Fibroblast of mammary gland (primary cell): Measurements from ENCODE around the gene TRIOBP.

Experiments used
- DNase-seq: peaks from one replicate; pipeline ENCODE4 v3.0.0-alpha.2; 2010; ENCODE audit warnings: low read depth
- H3K4me3 ChIP-seq: 2 replicates; pipeline ENCODE4 v1.5.1; 2011; ENCODE audit warnings: low read depth, mild to moderate bottlenecking, low read length, moderate library complexity; ENCODE audit not compliant: control insufficient read depth
- CTCF ChIP-seq: conservative IDR thresholded peaks from 2 replicates; pipeline ENCODE4 v1.5.1; 2011; ENCODE audit warnings: low read depth, low read length, inconsistent platforms; ENCODE audit not compliant: control insufficient read depth, insufficient read depth

TRIOBP gene

DNA sequence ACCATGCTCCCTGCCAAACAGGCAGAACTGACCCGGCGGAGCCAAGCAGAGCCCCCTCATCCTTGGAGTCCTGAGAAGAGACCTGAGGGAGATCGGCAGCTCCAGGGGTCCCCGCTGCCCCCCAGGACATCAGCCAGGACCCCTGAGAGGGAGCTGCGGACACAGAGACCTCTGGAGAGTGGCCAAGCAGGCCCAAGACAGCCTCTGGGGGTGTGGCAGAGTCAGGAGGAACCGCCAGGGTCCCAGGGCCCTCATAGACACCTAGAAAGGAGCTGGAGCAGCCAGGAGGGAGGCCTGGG, 37.5 kb downstream of the TRIOBP start:
- DNase-seq: no peak
- H3K4me3 ChIP-seq: no peak overlapping the region
- no peak for TF ChIP-seq CTCF

- TF ChIP-seq CTCF: peak; percentile 35
- no peak for DNase-seq
- H3K4me3 ChIP-seq: no peak overlapping the region
Observed at GRCh38 chr22:37734964-37735451, 38.2 kb downstream of the TRIOBP start.

- H3K4me3 ChIP-seq: no peak overlapping the region
- DNase-seq: peak; percentile 94
- peak; percentile 23 for TF ChIP-seq CTCF
Observed at GRCh38 chr22:37739035-37739434, 42.2 kb downstream of the TRIOBP start.

- DNase-seq: no peak
Observed at GRCh38 chr22:37739611-37740049, 42.8 kb downstream of the TRIOBP start.

GRCh38 chr22:37740455-37741311, 43.8 kb downstream of the TRIOBP start:
- DNase-seq: no peak
- no peak overlapping the region for H3K4me3 ChIP-seq
- no peak for TF ChIP-seq CTCF

More at GRCh38 chr22:37739611-37740049, 42.8 kb downstream of the TRIOBP start:
- H3K4me3 ChIP-seq: no peak overlapping the region
- TF ChIP-seq CTCF: no peak

GRCh38 chr22:37741312-37741795, 44.5 kb downstream of the TRIOBP start:
- H3K4me3 ChIP-seq: no peak overlapping the region
- DNase-seq: peak; percentile 99
- TF ChIP-seq CTCF: no peak
